ENCODE results near the gene SLC7A5. TPM values are rescaled to one million over a fixed set of nuclear protein-coding genes. Genes with fewer than 3 reads are reported as not detected.
A peak's percentile ranks its signal among the peaks of the same experiment; 100 is the strongest.

The SLC7A5 gene
- total and polyA plus RNA-seq, 2 of the 13 experiments (the other 11 are each of a cell fraction or from before 2014, with no cell fraction given): 79.6 to 155 TPM

DNA sequence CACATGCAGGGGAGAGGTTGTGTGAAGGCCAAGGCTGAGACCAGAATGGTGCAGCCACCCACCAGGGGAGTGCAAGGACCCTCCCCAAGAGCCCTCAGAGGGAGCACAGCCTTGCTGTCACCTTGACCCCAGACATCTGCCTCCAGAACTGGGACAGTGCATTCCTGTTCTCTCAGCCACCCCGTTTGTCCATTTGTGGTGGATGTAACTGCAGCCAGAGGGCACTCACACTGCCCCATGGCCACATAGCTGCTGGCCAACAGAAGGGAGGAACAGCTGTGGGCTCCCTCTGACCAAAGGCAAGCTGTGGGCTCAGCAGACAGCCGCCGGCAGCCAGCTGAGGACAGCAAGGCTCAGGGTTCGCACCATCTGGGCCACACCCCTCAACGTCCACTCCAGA lies 53.7 kb downstream of the SLC7A5 start (continued):
- TF ChIP-seq, protein P1, sequence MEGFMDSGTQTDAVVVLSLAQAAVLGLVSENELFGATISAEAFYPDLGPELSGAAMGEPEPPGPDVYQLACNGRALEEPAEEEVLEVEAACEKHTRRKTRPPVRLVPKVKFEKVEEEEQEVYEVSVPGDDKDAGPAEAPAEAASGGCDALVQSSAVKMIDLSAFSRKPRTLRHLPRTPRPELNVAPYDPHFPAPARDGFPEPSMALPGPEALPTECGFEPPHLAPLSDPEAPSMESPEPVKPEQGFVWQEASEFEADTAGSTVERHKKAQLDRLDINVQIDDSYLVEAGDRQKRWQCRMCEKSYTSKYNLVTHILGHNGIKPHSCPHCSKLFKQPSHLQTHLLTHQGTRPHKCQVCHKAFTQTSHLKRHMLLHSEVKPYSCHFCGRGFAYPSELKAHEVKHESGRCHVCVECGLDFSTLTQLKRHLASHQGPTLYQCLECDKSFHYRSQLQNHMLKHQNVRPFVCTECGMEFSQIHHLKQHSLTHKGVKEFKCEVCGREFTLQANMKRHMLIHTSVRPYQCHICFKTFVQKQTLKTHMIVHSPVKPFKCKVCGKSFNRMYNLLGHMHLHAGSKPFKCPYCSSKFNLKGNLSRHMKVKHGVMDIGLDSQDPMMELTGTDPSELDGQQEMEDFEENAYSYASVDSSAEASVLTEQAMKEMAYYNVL (CRISPR knock-in tag; IDR thresholded peaks at IDR 0.05; ENCODE audit: borderline replicate concordance): no peak; the same call in 1 of the 2 replicates
- no peak; the same call in 1 of the 2 replicates for TF ChIP-seq BCL6 (CRISPR knock-in tag; IDR thresholded peaks at IDR 0.05)
- no peak for TF ChIP-seq TOPORS (CRISPR knock-in tag; IDR thresholded peaks at IDR 0.05)
- no peak for TF ChIP-seq WIZ (CRISPR knock-in tag; IDR thresholded peaks at IDR 0.05)
- TF ChIP-seq KLF13 (CRISPR knock-in tag; IDR thresholded peaks at IDR 0.05): no peak
- TF ChIP-seq, protein P2, sequence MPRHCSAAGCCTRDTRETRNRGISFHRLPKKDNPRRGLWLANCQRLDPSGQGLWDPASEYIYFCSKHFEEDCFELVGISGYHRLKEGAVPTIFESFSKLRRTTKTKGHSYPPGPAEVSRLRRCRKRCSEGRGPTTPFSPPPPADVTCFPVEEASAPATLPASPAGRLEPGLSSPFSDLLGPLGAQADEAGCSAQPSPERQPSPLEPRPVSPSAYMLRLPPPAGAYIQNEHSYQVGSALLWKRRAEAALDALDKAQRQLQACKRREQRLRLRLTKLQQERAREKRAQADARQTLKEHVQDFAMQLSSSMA (CRISPR knock-in tag; IDR thresholded peaks at IDR 0.05): no peak
- TF ChIP-seq ZNF720 (CRISPR knock-in tag; IDR thresholded peaks at IDR 0.05): no peak
- peak; percentile 43 for TF ChIP-seq RARA (CRISPR knock-in tag; IDR thresholded peaks at IDR 0.05)
- no peak; the same call in 1 of the 2 replicates for TF ChIP-seq NR2F6 (IDR thresholded peaks at IDR 0.05)
- TF ChIP-seq NR2F6 (CRISPR knock-in tag; IDR thresholded peaks at IDR 0.05): peak; percentile 79
- TF ChIP-seq SATB2 (CRISPR knock-in tag; IDR thresholded peaks at IDR 0.05): no peak
- no peak for TF ChIP-seq BHLHE40 (IDR thresholded peaks at IDR 0.05; ENCODE audit: low read length)
- TF ChIP-seq, protein P3, sequence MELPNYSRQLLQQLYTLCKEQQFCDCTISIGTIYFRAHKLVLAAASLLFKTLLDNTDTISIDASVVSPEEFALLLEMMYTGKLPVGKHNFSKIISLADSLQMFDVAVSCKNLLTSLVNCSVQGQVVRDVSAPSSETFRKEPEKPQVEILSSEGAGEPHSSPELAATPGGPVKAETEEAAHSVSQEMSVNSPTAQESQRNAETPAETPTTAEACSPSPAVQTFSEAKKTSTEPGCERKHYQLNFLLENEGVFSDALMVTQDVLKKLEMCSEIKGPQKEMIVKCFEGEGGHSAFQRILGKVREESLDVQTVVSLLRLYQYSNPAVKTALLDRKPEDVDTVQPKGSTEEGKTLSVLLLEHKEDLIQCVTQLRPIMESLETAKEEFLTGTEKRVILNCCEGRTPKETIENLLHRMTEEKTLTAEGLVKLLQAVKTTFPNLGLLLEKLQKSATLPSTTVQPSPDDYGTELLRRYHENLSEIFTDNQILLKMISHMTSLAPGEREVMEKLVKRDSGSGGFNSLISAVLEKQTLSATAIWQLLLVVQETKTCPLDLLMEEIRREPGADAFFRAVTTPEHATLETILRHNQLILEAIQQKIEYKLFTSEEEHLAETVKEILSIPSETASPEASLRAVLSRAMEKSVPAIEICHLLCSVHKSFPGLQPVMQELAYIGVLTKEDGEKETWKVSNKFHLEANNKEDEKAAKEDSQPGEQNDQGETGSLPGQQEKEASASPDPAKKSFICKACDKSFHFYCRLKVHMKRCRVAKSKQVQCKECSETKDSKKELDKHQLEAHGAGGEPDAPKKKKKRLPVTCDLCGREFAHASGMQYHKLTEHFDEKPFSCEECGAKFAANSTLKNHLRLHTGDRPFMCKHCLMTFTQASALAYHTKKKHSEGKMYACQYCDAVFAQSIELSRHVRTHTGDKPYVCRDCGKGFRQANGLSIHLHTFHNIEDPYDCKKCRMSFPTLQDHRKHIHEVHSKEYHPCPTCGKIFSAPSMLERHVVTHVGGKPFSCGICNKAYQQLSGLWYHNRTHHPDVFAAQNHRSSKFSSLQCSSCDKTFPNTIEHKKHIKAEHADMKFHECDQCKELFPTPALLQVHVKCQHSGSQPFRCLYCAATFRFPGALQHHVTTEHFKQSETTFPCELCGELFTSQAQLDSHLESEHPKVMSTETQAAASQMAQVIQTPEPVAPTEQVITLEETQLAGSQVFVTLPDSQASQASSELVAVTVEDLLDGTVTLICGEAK (IDR thresholded peaks at IDR 0.05): no peak
- TF ChIP-seq, protein P3 (CRISPR knock-in tag; IDR thresholded peaks at IDR 0.05): no peak
- TF ChIP-seq POGZ (CRISPR knock-in tag; IDR thresholded peaks at IDR 0.05): peak; percentile 40; the same call in 1 of the 2 replicates
- TF ChIP-seq ZFP90 (CRISPR knock-in tag; IDR thresholded peaks at IDR 0.05; ENCODE audit: borderline replicate concordance): no peak
- no peak for TF ChIP-seq ZNF547 (CRISPR knock-in tag; IDR thresholded peaks at IDR 0.05)
- TF ChIP-seq ZSCAN22 (CRISPR knock-in tag; IDR thresholded peaks at IDR 0.05): no peak
- no peak for TF ChIP-seq ZNF607 (CRISPR knock-in tag; IDR thresholded peaks at IDR 0.05; ENCODE audit: borderline replicate concordance)
